Fibroblast of lung (primary cell): ENCODE measurements around the gene VWCE.

Source experiments
- EZH2 ChIP-seq: IDR thresholded peaks from 2 replicates; pipeline ENCODE4 v1.5.1; 2012; ENCODE audit warnings: low read length, control low read depth, mild to moderate bottlenecking; ENCODE audit errors: missing control alignments
- TF ChIP-seq, protein P1 (sequence below), 2 donors: IDR thresholded peaks in 1 of 2; conservative IDR thresholded peaks in 1 of 2; 1 replicate in 1 of 2; 2 replicates in 1 of 2; pipeline ENCODE4 v1.5.1; 2011 to 2012; ENCODE audit warnings: low read length in 2 of 2, control low read depth in 1 of 2, inconsistent platforms in 1 of 2, low read depth in 1 of 2, mild to moderate bottlenecking in 1 of 2

- TF ChIP-seq, protein P1, sequence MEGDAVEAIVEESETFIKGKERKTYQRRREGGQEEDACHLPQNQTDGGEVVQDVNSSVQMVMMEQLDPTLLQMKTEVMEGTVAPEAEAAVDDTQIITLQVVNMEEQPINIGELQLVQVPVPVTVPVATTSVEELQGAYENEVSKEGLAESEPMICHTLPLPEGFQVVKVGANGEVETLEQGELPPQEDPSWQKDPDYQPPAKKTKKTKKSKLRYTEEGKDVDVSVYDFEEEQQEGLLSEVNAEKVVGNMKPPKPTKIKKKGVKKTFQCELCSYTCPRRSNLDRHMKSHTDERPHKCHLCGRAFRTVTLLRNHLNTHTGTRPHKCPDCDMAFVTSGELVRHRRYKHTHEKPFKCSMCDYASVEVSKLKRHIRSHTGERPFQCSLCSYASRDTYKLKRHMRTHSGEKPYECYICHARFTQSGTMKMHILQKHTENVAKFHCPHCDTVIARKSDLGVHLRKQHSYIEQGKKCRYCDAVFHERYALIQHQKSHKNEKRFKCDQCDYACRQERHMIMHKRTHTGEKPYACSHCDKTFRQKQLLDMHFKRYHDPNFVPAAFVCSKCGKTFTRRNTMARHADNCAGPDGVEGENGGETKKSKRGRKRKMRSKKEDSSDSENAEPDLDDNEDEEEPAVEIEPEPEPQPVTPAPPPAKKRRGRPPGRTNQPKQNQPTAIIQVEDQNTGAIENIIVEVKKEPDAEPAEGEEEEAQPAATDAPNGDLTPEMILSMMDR (conservative IDR thresholded peaks at IDR 0.05 in 1 of 2, IDR thresholded peaks at IDR 0.05 in 1 of 2; ENCODE audit: low read depth in 1 of 2, low read length in 2 of 2), result no peak
- TF ChIP-seq EZH2, result no peak
Observed at GRCh38 chr11:61298663-61299244, 3.6 kb upstream of the VWCE start.
